ENCODE measurements around the gene DAB2IP. TPM values are rescaled to one million over a fixed set of nuclear protein-coding genes. Genes with fewer than 3 reads are reported as not detected.

Gene DAB2IP
- total RNA-seq, 1 donor from 2014 or later, result 13.7 TPM

DNA sequence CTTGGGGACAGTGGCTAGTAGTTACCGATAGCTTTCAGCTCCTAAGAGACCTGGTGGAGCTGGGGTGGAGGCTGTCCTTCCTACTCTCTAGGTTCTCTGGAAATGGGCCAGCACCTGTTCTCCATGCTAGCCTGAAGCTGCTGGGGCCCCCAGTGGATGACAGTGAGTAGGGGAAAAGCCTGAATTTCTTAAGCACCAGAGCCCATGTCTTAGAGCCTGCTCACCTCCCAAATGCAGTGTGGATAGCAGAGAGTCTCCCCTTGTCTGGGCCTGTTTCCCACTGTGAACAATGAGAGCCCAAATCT is 105.8 kb downstream of the DAB2IP start:
- DNase-seq (ENCODE audit: low read depth, low spot score), result no peak

DNA sequence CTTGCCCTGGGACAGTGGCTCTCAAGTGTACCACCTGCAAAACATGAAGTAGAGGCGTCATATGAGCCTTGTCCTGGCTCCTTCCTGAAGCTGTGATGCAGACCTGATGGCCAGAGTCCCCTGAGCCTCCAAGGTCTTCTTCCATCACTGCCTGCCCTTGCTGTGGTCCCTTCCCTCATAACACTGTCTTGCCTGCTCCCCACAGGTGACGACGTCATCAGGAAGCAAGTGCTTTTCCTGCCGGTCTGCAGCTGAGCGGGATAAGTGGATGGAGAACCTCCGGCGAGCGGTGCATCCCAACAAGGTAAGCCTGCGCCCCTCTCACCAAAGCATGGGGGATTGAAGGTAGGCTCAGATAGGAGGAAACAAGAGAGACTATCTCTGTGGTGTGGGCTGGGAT is 107.3 kb downstream of the DAB2IP start:
- no peak for DNase-seq (ENCODE audit: low read depth, low spot score)

- DNase-seq (ENCODE audit: low read depth, low spot score), result no peak
Measured at GRCh38 chr9:121759996-121760395, 108.6 kb downstream of the DAB2IP start.

DNA sequence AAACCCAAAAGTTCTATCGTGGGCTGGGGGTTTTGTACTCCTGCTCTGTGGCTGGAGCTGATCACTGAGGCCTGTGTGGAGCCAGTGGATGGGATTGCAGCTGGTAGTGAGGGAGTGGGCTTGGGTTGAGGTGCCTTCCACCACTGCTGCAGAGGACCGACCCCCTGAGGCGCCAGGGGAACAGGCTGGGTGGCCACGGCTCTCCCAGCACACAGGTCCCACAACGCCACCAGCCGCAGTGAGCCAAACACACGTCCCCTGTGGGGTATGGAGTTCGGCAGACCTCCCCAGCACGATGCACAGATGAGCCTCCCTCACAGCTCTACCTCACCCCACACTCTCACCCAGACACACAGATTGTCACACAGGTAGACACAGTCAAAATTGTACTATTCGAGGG is 109.1 kb downstream of the DAB2IP start:
- no peak for DNase-seq (ENCODE audit: low read depth, low spot score)

DNA sequence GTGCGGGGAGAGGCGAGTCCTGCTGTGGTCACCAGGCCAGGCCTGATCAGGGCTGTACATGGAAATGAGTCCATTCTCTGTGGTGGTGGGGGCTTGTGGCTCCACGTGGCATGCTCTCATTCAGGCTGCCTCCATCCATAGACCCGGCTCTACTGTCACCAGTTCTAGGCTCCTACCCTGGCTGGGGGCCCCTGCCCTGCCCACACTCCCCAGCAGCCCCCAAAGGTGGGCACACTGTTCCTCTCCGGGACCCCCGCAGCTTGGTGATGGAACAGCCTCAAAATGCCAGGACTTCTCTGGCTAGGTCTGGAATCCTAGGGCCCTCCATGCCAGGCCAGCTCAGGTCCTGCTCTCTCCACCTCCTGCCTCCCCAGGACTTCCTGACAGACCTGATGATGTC is 111.7 kb downstream of the DAB2IP start:
- no peak for DNase-seq (ENCODE audit: low read depth, low spot score)

DNA sequence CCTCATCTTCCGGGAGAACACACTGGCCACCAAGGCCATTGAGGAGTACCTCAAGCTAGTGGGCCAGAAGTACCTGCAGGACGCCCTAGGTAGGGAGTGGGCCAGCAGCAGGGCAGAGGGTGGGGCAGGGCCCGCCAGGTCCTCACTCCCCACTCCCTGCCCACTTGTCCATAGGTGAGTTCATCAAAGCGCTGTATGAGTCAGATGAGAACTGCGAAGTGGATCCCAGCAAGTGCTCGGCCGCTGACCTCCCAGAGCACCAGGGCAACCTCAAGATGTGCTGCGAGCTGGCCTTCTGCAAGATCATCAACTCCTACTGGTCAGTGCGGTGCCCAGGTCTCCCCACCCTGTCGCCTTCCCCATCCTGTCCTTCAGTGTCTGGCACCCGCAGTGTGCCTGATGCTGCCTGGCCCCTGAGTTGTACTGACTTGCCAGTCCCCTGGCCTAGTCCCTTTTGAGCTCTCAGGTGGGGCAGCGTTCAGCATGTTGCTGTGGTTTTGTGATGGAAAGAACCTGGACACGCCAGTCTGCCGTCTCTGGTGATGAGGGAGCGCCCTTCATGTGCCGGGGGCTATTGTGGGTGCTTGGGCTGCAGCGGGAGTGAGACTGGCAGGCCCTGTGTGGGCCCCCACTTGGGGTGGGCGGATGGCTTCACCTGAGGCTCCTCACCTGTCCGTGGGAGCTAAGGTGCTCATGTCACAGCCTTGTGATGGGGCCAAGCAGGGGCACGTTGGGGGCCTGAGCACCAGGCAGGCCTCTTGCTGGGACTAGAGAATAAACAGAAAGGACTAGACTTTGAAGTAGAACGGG is 112.3 kb downstream of the DAB2IP start:
- DNase-seq (ENCODE audit: low read depth, low spot score), result no peak

DNA sequence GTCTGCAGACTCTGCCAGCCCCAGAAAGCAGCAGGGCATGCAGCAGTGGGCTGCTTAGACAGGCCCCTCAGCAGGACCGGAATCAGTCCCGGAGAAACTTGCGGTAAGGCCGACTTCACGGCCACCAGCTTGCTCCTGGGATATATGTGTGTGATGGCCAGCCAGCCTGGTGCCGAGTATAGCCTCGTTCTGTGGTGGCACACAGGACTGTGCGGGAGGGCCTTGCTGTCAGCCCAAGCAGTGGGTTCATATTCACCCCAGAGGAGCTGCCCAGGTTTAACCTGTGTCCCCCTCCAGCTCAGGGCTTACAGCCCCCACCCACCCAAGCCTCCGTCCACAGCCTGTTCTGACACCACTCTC is 112.9 kb downstream of the DAB2IP start:
- no peak for DNase-seq (ENCODE audit: low read depth, low spot score)

DNA sequence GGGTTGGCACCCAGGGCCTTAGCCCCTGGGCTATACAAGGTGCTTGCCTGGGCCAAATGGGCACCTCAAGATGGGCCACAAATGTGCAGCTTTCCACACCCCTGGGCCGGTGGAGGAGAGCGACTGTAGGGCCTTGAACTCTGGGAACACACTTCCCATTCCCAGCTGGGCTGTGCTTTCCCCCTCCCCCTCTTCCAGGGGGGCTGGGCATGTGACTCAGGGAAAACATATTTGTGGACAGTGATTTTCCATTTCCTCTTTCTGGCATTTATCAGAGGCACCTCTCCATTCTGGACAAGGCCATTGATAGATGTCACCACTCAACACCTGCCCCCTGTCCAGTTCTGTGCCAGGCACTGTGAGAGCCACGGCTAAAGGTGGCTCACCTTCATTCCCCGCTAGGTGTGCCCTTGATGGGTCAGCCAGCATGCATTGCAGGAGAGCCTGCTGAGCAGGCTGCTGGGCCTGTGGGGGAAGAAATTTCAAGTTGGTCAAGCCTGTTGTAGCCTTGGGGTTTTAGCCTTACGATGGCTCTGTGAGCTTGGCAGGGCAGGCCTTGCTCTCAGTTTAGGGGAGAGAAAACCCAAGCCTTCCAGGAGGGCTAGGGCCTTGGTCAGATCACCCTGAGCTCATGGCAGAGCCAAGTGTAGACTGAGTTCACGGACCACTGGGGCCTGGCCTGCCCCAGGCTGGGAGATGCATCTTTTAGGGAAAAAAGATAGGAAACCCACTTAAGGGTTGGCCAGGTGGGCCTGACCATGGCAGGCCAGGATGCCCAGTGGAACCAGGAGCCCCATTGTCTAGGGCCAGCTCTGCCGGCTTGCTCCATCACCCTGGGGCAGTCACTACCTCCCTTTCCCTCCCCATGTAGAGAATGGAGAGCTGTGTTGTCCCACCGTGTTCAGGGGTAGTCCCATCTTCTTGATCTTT is 113.9 kb downstream of the DAB2IP start:
- DNase-seq (ENCODE audit: low read depth, low spot score), result no peak

DNA sequence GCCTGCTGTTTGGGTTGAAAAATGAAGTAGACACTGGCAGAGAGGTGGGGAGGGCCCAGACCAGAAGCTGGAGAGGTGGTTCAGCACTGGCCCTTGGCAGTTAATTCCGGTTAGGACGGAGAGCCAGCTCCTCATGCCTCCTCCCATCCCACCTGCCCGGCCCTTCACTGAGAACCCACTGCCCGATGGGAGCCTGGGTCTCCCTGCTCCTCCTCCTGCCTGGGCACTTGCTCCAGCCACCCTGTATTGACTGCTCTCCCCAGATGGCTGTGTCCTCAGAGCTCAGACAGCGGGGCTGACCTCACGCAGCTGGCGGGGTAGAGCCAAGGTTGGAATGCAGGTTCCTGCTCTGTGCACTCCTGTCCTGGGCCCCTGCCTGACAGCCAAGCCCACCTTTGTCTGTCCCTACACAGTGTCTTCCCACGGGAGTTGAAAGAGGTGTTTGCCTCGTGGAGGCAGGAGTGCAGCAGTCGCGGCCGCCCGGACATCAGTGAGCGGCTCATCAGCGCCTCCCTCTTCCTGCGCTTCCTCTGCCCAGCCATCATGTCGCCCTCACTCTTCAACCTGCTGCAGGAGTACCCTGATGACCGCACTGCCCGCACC is 114.7 kb downstream of the DAB2IP start:
- no peak for DNase-seq (ENCODE audit: low read depth, low spot score)

DNA sequence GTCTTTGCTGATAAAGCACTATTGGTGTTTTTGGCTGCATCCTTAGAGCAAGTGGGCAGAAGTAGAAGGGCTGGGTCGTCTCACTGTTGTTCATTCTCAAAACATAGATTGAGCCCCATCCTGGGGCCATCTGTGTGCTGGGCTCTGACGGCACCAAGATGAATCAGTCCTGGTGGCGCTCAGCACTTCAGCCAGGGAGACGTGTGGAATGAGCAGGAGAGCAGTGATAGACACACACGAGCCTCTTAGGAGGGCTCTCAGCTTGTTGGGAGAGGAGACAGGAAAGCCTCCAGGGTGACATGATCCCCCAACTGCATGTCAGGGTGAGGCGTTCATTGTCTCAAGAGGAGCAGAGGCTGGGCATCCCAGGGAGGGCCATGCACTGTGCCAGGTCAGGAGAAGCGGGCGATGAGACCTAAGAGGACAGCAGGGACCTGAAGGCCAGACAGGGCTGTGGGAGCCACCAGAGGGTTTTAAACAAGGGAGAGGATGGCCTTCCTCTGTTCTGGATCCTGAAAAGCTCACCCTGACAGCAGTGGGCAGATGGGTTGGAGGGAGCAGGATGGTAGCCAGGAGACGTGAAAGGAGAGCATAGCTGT is 115.8 kb downstream of the DAB2IP start:
- no peak for DNase-seq (ENCODE audit: low read depth, low spot score)

DNA sequence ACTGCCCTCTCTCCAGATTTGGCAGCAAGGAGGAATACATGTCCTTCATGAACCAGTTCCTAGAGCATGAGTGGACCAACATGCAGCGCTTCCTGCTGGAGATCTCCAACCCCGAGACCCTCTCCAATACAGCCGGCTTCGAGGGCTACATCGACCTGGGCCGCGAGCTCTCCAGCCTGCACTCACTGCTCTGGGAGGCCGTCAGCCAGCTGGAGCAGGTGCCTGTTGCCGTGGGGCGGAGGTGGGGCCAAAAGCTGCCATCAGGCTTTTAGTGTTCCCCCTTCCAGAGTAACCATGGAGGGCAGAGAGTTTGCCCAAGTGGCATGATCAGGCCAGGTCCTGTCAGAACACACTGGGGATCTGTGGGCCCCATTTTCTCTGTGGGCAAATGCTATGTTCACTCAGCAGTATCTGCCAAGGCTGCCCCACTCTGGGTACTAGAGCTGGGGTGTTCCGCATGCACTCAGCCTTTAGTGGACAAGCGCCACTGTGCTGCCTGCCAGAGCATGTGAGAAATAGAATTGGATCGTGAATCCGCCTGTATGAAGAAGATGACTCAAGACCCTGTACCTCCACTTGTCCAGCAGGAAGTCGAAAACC is 117.1 kb downstream of the DAB2IP start:
- no peak for DNase-seq (ENCODE audit: low read depth, low spot score)

DNA sequence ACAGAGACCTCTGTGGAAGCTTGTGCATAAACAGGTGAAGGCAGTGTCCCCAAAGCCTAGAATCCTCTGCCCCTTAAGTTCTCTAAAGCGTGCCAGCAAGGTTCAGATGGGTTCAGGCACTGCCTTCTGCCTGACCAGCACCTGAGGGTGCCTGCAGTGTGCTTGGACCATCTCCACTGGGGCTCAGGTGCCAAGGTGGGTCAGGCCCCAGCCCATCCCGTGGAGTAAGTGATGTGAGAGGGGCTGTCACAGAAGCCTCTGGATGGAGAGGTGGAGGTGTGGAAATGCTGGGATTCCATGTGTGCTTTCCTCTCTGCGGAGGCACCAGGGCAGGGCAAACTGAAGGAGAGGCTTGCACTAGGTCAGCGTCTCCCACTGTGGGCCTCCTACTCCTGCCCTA is 118.5 kb downstream of the DAB2IP start:
- DNase-seq (ENCODE audit: low read depth, low spot score), result no peak

DNA sequence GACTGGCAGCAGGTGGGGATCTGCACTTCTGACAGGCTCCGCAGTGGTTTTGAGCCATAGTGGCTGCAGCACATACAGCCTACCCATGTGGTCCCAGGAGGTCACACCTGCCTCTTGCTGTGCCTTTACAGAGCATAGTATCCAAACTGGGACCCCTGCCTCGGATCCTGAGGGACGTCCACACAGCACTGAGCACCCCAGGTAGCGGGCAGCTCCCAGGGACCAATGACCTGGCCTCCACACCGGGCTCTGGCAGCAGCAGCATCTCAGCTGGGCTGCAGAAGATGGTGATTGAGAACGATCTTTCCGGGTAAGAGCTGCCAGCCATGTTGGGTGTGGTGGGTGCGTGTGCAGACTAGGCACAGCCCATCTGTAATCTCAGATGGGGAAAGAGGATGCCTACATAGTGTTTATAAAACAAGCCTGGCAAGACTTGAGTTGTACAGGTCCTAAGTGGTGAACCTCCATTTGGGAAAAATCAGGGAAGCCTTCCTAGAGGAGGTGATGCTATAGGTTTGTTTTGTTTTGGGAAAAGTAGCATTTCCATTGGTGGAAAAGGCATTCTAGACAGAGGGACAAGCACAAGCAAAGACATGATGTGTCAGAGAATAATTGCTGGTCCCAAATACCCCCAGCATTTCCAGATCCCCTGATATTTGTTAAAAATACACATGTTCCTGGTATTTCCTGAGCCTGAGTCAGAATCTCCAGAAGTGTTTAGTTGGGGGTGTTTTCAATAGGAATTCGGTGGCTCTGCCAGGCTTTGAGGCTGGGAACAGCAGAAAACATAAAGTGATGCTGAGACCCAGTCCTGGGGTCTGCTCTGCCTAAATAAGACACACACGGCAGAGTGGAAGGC is 119.2 kb downstream of the DAB2IP start:
- DNase-seq (ENCODE audit: low read depth, low spot score), result peak; percentile 37

- DNase-seq (ENCODE audit: low read depth, low spot score), result no peak
Measured at GRCh38 chr9:121771418-121771817, 120.0 kb downstream of the DAB2IP start.

- DNase-seq (ENCODE audit: low read depth, low spot score), result no peak
Measured at GRCh38 chr9:121771851-121772599, 120.6 kb downstream of the DAB2IP start.

DNA sequence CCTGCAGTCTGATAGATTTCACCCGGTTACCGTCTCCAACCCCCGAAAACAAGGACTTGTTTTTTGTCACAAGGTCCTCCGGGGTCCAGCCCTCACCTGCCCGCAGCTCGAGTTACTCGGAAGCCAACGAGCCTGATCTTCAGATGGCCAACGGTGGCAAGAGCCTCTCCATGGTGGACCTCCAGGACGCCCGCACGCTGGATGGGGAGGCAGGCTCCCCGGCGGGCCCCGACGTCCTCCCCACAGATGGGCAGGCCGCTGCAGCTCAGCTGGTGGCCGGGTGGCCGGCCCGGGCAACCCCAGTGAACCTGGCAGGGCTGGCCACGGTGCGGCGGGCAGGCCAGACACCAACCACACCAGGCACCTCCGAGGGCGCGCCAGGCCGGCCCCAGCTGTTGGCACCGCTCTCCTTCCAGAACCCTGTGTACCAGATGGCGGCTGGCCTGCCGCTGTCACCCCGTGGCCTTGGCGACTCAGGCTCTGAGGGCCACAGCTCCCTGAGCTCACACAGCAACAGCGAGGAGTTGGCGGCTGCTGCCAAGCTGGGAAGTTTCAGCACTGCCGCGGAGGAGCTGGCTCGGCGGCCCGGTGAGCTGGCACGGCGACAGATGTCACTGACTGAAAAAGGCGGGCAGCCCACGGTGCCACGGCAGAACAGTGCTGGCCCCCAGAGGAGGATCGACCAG is 121.3 kb downstream of the DAB2IP start:
- no peak for DNase-seq (ENCODE audit: low read depth, low spot score)

GRCh38 chr9:121773286-121773953 is 122.0 kb downstream of the DAB2IP start:
- DNase-seq (ENCODE audit: low read depth, low spot score), result no peak

DNA sequence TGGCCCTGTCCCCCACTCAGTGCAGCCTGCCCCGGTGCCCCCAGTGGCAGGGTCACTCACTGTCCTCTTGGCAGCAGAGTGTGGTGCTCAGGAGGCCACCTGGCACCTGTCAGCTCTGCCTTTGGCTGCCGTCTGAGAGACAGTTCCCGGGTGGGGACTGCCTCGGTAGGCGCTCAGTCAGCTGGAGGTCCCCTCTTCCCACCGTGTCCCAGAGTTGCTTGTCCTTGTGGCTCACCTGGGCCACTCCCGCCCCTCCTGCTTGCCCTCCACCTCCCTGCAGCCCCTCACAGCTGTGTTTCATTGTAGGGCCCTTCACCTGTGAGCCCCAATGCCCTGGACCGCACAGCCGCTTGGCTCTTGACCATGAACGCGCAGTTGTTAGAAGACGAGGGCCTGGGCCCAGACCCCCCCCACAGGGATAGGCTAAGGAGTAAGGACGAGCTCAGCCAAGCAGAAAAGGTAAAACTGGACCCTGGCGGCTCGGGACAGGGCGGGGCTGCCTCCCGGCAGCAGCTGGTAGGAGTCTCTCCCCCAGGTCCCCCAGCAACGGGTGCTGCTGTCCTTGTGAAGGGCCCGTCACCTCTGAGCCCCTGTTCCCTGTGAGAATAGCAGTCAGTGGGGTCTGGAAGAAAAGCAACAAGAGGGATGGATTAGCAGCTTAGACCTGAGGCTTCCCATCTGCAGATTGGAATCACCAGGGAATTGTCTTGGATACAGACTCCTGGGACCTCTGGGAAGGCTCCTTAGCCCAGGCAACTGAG is 122.7 kb downstream of the DAB2IP start:
- DNase-seq (ENCODE audit: low read depth, low spot score), result no peak
